IPS-15b (cell line): ENCODE data around the gene BTBD2.

Source experiments
- H3K27me3 ChIP-seq: one replicate; pipeline ENCODE4 v1.6.1; 2013; ENCODE audit warnings: low read length; ENCODE audit not compliant: control insufficient read depth, insufficient read depth
- H3K36me3 ChIP-seq: one replicate; pipeline ENCODE4 v1.6.1; 2013; ENCODE audit warnings: low read length; ENCODE audit not compliant: control insufficient read depth, insufficient read depth
- H3K4me1 ChIP-seq: one replicate; pipeline ENCODE4 v1.6.1; 2013; ENCODE audit warnings: mild to moderate bottlenecking, low read length; ENCODE audit not compliant: control insufficient read depth, insufficient read depth
- H3K4me3 ChIP-seq: one replicate; pipeline ENCODE4 v1.5.1; 2013; ENCODE audit warnings: low read depth, low read length
- H3K9ac ChIP-seq: one replicate; pipeline ENCODE4 v1.6.1; 2013; ENCODE audit warnings: low read depth, mild to moderate bottlenecking, low read length
- H3K9me3 ChIP-seq: one replicate; pipeline ENCODE4 v1.6.1; 2013; ENCODE audit warnings: mild to moderate bottlenecking, low read length; ENCODE audit not compliant: control insufficient read depth, insufficient read depth

Gene BTBD2

DNA sequence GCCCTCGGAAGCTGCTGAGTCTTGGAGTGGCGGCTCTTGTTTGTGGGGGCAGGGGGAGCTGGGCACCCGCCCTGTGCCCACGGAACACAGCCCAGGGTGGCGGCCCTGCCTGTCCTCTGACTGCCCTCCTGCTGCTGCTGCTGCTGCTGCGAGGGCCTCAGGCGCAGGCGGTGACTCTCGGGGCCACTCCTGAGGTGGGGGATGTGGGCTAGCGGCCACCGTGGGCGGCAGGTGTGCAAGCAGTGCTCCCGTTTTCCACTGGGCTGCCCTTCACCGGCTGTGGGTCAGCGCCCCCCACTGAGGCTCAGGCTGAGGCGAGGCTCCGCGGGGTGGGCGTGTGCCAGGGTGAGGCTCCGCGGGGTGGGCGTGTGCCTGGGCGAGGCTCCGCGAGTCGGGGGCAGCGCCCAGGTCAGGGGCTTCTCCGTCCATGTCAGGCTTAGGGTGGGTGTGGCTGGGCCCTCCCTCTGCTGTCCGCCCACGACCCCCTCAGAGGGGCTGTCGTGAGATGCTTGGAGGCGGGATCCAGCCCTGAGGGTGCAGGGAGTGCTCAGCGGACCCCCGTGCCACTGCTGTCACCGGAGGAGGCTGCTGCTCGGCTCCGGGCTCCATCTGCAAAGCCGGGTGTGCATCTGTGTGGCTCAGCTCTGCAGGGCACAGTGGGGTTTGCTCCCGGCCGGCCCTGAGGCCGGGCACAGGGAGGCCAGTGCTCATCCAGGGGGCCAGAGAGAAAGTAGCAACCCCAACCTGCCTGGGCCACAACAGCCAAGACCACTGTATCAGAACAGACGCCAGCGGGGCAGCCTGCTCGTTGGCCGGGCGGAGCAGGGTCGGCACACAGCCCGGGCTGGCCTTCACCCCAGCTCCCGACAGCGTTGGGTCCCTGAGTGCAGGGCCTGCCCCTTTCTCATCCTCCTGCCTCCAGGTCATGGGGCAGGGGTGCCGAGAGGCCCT is 60.1 kb downstream of the BTBD2 start:
- H3K27me3 ChIP-seq: no peaks in the 10 kb centered on the region
- peaks cover 16% of the 10 kb centered on the region for H3K36me3 ChIP-seq
- H3K9ac ChIP-seq: no peak overlapping the region
- no peaks in the 10 kb centered on the region for H3K9me3 ChIP-seq
- H3K4me3 ChIP-seq: no peak overlapping the region
- no peaks in the 10 kb centered on the region for H3K4me1 ChIP-seq

DNA sequence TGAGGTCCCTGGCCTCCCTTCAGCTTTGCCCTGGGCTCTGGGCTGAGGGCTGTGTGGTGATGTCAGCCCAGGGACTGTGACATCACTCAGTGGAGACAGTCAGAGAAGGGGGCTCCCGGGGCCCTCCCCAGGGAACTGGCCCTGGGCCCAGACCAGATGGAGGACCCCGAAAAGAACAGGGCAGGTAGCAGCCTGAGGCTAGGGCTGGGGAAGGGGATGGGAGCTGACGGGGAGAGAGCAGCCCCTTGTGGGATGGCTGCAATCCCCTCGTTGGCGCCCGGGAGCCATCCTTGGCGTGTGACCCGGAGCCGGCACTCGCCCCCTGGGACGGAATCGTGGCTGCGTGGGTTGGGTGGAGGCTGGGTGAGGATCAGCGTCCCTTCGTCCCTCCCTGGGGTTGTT is 61.0 kb downstream of the BTBD2 start:
- Histone ChIP-seq H3K27me3 (no peaks in the 10 kb centered on the region), H3K9ac (no peak overlapping the region), H3K4me1 (no peaks in the 10 kb centered on the region), H3K9me3 (no peaks in the 10 kb centered on the region), H3K36me3 (peaks cover 16% of the 10 kb centered on the region), H3K4me3 (no peak overlapping the region)

DNA sequence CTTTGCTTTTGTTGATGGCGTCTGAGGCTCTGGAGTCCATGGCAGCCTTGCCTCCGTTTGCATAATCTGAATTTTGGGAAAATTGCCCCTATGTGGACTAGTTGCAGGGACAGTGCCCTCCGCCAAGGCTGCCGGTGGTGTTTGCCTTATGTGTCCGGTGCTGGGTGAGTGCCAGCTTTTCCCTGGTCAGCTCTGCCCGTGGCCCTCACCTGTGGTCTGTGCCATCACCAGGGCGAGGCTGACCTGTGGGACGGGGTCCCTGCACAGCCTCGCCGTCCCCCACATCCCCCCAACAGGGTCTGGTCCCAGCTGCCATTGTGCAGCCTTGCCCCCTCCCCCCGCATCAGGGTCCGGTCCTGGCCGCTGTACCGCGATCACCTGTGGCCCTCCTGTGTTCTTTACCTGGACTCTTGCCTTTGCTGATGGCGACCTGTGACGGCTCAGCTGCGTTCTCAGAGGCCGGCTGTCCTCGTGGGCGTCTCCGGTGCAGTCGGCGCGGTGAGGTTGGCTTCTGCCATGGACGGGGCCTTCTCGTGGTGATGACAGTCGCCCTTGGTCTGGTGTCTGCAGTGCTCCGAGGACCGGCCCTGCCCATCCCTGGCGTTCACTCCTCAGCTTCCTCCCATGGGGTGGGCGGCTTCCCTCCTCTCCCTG is 61.9 kb downstream of the BTBD2 start:
- H3K9me3 ChIP-seq: no peaks in the 10 kb centered on the region
- no peaks in the 10 kb centered on the region for H3K27me3 ChIP-seq
- H3K4me3 ChIP-seq: no peak overlapping the region
- H3K9ac ChIP-seq: no peak overlapping the region
- H3K4me1 ChIP-seq: no peaks in the 10 kb centered on the region
- peaks cover 18% of the 10 kb centered on the region for H3K36me3 ChIP-seq

DNA sequence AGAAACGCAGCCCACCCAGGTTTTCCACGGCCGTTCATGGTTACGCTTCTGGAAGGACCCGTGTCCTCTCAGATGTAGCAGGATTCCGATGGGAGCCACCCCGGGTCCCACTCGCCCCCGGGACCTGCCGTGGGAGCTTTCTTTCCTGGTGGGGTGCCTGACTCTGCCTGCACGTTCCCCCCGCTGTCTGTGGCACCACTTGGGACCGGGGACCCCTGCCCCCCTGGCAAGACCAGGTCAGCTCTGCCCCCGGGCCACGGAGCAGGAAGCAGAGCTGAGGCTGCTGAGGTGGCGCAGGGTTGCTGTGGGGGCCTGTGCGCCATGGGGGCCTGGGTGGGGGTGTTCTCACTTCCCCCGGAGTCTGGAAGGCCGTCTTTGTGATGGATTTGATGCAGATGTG is 62.5 kb downstream of the BTBD2 start:
- H3K4me3 ChIP-seq: no peak overlapping the region
- peaks cover 18% of the 10 kb centered on the region for H3K36me3 ChIP-seq
- no peaks in the 10 kb centered on the region for H3K4me1 ChIP-seq
- H3K9ac ChIP-seq: no peak overlapping the region
- no peaks in the 10 kb centered on the region for H3K27me3 ChIP-seq
- no peaks in the 10 kb centered on the region for H3K9me3 ChIP-seq

DNA sequence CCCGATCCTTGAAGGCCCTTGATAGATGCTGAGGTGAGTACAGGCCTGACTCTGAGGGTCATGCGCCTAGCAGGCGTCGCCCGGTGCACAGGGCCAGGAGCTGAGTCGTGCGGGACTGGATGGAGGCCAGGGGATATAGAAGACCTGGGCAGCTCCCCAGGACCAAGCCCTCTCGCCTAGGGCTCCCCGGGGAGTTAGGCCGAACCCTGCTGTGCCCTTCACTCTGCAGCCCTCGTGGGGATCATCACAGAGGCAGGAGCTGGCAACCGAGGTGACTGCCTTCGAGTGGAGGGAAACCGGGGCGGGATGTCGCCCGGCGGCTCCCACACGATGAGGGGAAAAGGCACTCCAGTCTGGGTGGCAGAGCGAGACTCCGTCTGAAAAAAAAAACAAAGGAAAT is 62.9 kb downstream of the BTBD2 start:
- Histone ChIP-seq H3K4me1 (no peaks in the 10 kb centered on the region), H3K9me3 (no peaks in the 10 kb centered on the region), H3K9ac (no peak overlapping the region)

DNA sequence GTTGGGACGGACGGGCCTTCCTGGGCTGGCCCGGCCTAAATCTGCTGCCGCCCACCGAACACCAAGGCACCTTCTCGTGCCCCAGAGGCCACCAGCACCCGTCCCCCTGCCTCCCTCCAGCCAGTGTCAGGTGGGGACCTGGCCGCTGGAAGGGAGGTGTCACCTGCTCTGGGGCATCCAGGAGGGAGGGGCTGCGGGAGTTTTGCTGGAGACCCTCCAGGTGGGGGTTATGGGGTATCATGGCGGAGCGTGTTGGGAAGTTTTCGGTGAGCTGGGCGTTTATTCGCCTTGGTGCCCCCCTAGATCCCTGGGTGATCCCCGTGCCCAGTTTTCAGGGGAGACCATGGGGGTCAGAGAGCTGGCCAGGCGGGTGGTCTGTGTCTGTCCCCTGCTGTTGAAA is 64.9 kb downstream of the BTBD2 start:
- Histone ChIP-seq H3K4me3 (no peak overlapping the region), H3K27me3 (no peaks in the 10 kb centered on the region), H3K9me3 (no peaks in the 10 kb centered on the region), H3K9ac (no peak overlapping the region), H3K4me1 (no peaks in the 10 kb centered on the region), H3K36me3 (peaks cover 20% of the 10 kb centered on the region)

More for the DNA sequence above, 62.9 kb downstream of the BTBD2 start:
- peaks cover 18% of the 10 kb centered on the region for H3K36me3 ChIP-seq
- H3K27me3 ChIP-seq: no peaks in the 10 kb centered on the region
- H3K4me3 ChIP-seq: no peak overlapping the region

DNA sequence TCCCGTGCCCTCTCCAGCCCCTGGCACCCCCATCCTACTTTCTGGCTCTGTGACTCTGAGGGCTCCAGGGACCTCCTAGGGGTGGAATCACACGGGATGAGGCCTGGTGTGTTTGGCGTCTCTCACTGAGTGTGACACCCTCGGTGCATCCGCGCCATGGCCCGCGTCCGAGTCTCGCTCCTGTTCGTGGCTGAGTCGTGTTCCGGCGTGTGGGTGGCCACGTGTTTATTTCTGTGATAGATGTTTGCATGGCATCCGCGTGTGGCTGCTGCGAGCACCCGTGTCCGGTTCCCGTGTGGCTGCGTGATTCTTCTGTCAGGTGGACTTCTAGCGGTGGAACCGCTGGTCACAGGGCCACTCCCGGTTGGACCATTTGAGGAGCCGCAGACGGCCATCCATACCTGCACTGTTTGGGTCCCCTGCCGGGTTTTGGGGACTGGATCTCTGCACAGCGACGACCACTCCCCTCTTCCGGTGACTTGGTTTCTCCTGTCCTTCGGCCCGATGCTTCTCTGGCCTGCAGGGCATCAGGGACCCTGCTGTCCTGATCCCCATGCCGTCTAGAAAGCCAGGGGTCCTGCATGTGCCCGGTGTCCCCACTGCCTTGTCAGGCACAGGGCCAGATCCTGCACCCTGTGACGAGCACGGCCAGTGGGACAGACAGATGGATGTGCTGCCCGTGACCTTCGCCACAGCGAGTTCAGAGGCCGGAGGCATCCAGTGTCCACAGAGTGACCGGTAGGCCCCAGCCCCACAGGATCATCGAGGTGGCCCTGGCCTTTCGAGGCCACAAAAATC is 66.0 kb downstream of the BTBD2 start:
- peaks cover 20% of the 10 kb centered on the region for H3K36me3 ChIP-seq
- H3K9ac ChIP-seq: no peak overlapping the region
- no peaks in the 10 kb centered on the region for H3K9me3 ChIP-seq
- H3K4me3 ChIP-seq: no peak overlapping the region
- H3K27me3 ChIP-seq: no peaks in the 10 kb centered on the region
- no peaks in the 10 kb centered on the region for H3K4me1 ChIP-seq

DNA sequence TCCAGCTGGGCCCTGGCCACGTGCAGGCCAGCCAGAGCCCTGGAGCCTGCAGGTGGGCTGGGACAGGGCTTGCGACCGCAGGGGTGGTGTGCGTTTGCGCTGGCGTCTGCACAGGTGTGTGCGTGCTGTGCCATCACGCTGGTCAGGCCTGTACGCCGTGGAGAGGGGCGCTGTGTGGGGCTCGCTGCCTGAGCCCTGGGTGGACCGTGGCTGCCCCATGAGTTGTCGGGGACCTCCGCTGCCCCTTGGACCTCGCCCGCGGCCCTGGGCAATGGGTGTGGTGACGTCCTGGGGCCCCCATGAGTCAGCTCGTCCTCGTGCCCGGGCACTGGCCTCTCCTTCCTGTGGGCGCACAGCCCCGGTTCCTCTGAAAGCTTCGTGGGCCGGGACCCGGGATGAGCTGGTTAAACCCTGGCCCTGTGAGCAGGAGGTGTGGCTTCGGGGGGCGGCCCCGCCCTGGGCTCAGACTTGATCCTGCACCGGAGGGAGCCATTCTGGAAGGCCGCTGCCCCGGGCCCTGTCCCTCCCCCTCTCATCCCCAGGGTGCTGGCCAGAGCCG is 67.8 kb downstream of the BTBD2 start:
- Histone ChIP-seq H3K9me3 (no peaks in the 10 kb centered on the region), H3K4me1 (peaks cover 5% of the 10 kb centered on the region), H3K4me3 (no peak overlapping the region), H3K9ac (no peak overlapping the region), H3K27me3 (no peaks in the 10 kb centered on the region), H3K36me3 (peaks cover 11% of the 10 kb centered on the region)

DNA sequence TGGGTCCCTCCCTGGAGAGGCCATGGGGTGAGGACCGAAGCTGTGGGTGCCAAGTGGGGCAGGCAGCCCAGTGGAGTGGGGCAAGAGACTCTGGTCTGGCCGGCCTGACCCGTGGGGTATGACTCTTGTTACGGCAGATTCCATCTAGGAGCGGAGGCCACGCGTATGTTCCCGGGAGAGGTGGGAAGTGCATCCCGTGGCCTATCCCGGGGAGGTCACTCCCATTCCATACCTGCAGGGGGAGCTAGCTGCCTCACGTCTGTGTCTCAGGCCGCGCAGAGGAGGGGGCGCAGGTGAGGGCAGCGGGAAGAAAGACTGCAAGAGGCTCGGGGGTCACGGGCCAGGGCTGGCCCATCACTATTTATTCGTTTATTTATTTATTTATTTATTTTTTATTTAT is 69.6 kb downstream of the BTBD2 start:
- Histone ChIP-seq H3K4me1 (peaks cover 5% of the 10 kb centered on the region), H3K9ac (no peak overlapping the region), H3K36me3 (peaks cover 4% of the 10 kb centered on the region), H3K4me3 (no peak overlapping the region), H3K27me3 (no peaks in the 10 kb centered on the region), H3K9me3 (no peaks in the 10 kb centered on the region)

DNA sequence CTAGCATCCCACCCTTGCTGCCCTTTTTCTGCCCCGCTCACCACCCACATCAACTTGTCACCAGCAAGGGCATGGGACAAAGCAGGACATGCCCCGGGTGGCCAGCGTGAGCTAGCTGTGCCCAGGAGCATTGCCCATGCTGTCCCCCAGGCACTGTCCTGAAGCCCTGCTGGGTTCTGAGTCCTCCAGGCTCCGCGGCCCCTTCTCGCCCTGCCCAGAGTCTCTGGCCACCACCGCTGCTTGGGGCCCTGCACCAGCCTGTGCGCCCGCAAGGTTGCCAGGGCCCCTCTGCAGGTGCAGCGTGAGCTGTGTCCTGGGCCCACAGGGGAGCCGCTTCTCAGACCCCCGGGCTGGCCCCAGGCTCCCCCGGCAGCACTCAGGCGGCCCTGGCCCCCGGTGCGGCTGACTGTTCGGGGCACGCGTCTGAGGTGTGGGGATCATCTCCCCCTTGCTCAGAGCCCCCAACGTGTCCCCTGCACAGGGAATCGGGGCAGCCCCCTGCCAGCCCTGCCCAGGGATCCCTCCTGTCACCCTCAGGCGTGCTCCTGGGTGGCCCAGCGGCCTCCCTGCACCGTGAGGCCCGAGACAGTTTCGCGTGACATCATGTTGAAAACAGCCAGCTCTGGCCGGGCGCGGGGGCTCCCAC is 70.5 kb downstream of the BTBD2 start:
- Histone ChIP-seq H3K4me3 (no peak overlapping the region), H3K9ac (no peak overlapping the region), H3K4me1 (peaks cover 5% of the 10 kb centered on the region), H3K36me3 (peaks cover 4% of the 10 kb centered on the region), H3K27me3 (no peaks in the 10 kb centered on the region), H3K9me3 (no peaks in the 10 kb centered on the region)
